H9 (cell line): ENCODE measurements around the gene PMS1. TPM values are rescaled to one million over a fixed set of nuclear protein-coding genes. Genes with fewer than 3 reads are reported as not detected.

ENCODE experiments used
- DNase-seq: peaks from one replicate; pipeline ENCODE4 v3.0.0-alpha.2; 2017
- H2AFZ ChIP-seq: one replicate; pipeline ENCODE4 v1.6.1; 2013; ENCODE audit warnings: mild to moderate bottlenecking, low read length, control low read depth, moderate library complexity
- H2AK5ac ChIP-seq: 2 replicates; pipeline ENCODE4 v1.6.1; 2013; ENCODE audit warnings: low read length, control low read depth, mixed read lengths; ENCODE audit not compliant: insufficient read length
- H2BK120ac ChIP-seq: one replicate; pipeline ENCODE4 v1.6.1; 2013; ENCODE audit warnings: low read depth, mild to moderate bottlenecking, low read length, control low read depth, inconsistent platforms; ENCODE audit not compliant: poor library complexity, severe bottlenecking
- H2BK12ac ChIP-seq: 2 replicates; pipeline ENCODE4 v1.6.1; 2013; ENCODE audit warnings: low read length, control low read depth, mixed read lengths, low read depth; ENCODE audit not compliant: insufficient read length
- H2BK15ac ChIP-seq: 2 replicates; pipeline ENCODE4 v1.6.1; 2013; ENCODE audit warnings: low read depth, low read length, control low read depth
- H2BK20ac ChIP-seq: one replicate; pipeline ENCODE4 v1.6.1; 2013; ENCODE audit warnings: low read depth, mild to moderate bottlenecking, low read length, control low read depth, inconsistent platforms; ENCODE audit not compliant: poor library complexity, severe bottlenecking
- H2BK5ac ChIP-seq: 2 replicates; pipeline ENCODE4 v1.6.1; 2013; ENCODE audit warnings: low read length, control low read depth, mixed read lengths; ENCODE audit not compliant: insufficient read length
- H3K14ac ChIP-seq: 2 replicates; pipeline ENCODE4 v1.6.1; 2013; ENCODE audit warnings: low read length, control low read depth; ENCODE audit not compliant: insufficient read depth
- H3K18ac ChIP-seq: 2 replicates; pipeline ENCODE4 v1.6.1; 2013; ENCODE audit warnings: low read depth, mild to moderate bottlenecking, mixed read lengths, low read length, control low read depth; ENCODE audit not compliant: insufficient read length
- H3K23ac ChIP-seq: 2 replicates; pipeline ENCODE4 v1.6.1; 2013; ENCODE audit warnings: low read length, control low read depth, mixed read lengths, low read depth; ENCODE audit not compliant: insufficient read length
- H3K23me2 ChIP-seq: 2 replicates; pipeline ENCODE4 v1.6.1; 2013; ENCODE audit warnings: low read depth, mild to moderate bottlenecking, mixed read lengths, low read length, control low read depth; ENCODE audit not compliant: insufficient read length, poor library complexity, severe bottlenecking
- H3K27ac ChIP-seq: 2 replicates; pipeline ENCODE4 v1.5.1; 2013; ENCODE audit warnings: low read length, control low read depth, mixed read lengths, low read depth; ENCODE audit not compliant: insufficient read length
- H3K27me3 ChIP-seq: 2 replicates; pipeline ENCODE4 v1.6.1; 2013; ENCODE audit warnings: low read length, control low read depth, inconsistent platforms; ENCODE audit not compliant: insufficient read depth
- H3K4ac ChIP-seq: 2 replicates; pipeline ENCODE4 v1.6.1; 2013; ENCODE audit warnings: low read depth, mild to moderate bottlenecking, control low read depth, inconsistent platforms, low read length, moderate library complexity
- H3K4me1 ChIP-seq: 2 replicates; pipeline ENCODE4 v1.6.1; 2013; ENCODE audit warnings: low read length, control low read depth, inconsistent platforms; ENCODE audit not compliant: insufficient read depth
- H3K4me2 ChIP-seq: 2 replicates; pipeline ENCODE4 v1.6.1; 2013; ENCODE audit warnings: low read length, control low read depth, mixed read lengths; ENCODE audit not compliant: insufficient read length, insufficient read depth
- H3K56ac ChIP-seq: 2 replicates; pipeline ENCODE4 v1.6.1; 2013; ENCODE audit warnings: low read depth, mild to moderate bottlenecking, mixed read lengths, low read length, control low read depth; ENCODE audit not compliant: insufficient read length
- H3K79me1 ChIP-seq: 2 replicates; pipeline ENCODE4 v1.6.1; 2013; ENCODE audit warnings: low read depth, mild to moderate bottlenecking, moderate library complexity, low read length, control low read depth, inconsistent platforms; ENCODE audit not compliant: insufficient read depth, poor library complexity, severe bottlenecking
- H3K79me2 ChIP-seq: 2 replicates; pipeline ENCODE4 v1.6.1; 2013; ENCODE audit warnings: low read length, control low read depth, inconsistent platforms; ENCODE audit not compliant: insufficient read depth
- H3K9ac ChIP-seq: 2 replicates; pipeline ENCODE4 v1.6.1; 2013; ENCODE audit warnings: low read length, control low read depth, mixed read lengths; ENCODE audit not compliant: insufficient read length; ENCODE audit errors: extremely low read depth
- H3K9me3 ChIP-seq: one replicate; pipeline ENCODE4 v1.6.1; 2013; ENCODE audit warnings: low read depth, low read length, inconsistent platforms; ENCODE audit not compliant: control insufficient read depth
- H3T11ph ChIP-seq: one replicate; pipeline ENCODE4 v1.6.1; 2013; ENCODE audit warnings: mild to moderate bottlenecking, low read length, control low read depth, inconsistent platforms
- H4K20me1 ChIP-seq: one replicate; pipeline ENCODE4 v1.6.1; 2013; ENCODE audit not compliant: control insufficient read depth, insufficient read length, insufficient read depth
- H4K5ac ChIP-seq: 2 replicates; pipeline ENCODE4 v1.6.1; 2013; ENCODE audit warnings: low read depth, mild to moderate bottlenecking, mixed read lengths, low read length, control low read depth; ENCODE audit not compliant: insufficient read length
- H4K8ac ChIP-seq: replicated peaks from 2 replicates; pipeline ENCODE4 v1.6.1; 2013; ENCODE audit warnings: low read length, control low read depth, mixed read lengths, low read depth; ENCODE audit not compliant: insufficient read length
- H4K91ac ChIP-seq: 2 replicates; pipeline ENCODE4 v1.6.1; 2013; ENCODE audit warnings: low read depth, mild to moderate bottlenecking, moderate library complexity, mixed read lengths, low read length, control low read depth; ENCODE audit not compliant: insufficient read length
- H3K27ac Mint-ChIP-seq, 3 experiments: 2 replicates in 2 of 3; 3 replicates in 1 of 3; pipeline ENCODE4 v1.8.0; 2020 to 2021; ENCODE audit warnings: mixed read lengths in 3 of 3, mild to moderate bottlenecking in 1 of 3, moderate library complexity in 1 of 3
- H3K27me3 Mint-ChIP-seq: 2 replicates; pipeline ENCODE4 v1.8.0; 2021; ENCODE audit warnings: low read depth, mild to moderate bottlenecking, moderate library complexity, mixed read lengths
- H3K36me3 Mint-ChIP-seq, 3 experiments: 2 replicates in 2 of 3; 3 replicates in 1 of 3; pipeline ENCODE4 v1.8.0; 2020 to 2021; ENCODE audit warnings: low read depth in 3 of 3, mixed read lengths in 3 of 3; ENCODE audit not compliant: insufficient read depth in 1 of 3
- H3K4me1 Mint-ChIP-seq, 2 experiments: 2 replicates each; pipeline ENCODE4 v1.8.0; 2020; ENCODE audit warnings: mixed read lengths in 2 of 2
- H3K4me3 Mint-ChIP-seq, 2 experiments: 2 replicates in 1 of 2; 3 replicates in 1 of 2; pipeline ENCODE4 v1.8.0; 2020 to 2021; ENCODE audit warnings: mild to moderate bottlenecking in 2 of 2, mixed read lengths in 2 of 2, moderate library complexity in 1 of 2
- H3K9me3 Mint-ChIP-seq, 2 experiments: 2 replicates in 1 of 2; 3 replicates in 1 of 2; pipeline ENCODE4 v1.8.0; 2020; ENCODE audit warnings: mild to moderate bottlenecking in 2 of 2, mixed read lengths in 2 of 2, moderate library complexity in 1 of 2
- CTCF ChIP-seq: fragments of 200-600 bp; sonication (generic); conservative IDR thresholded peaks from 3 replicates; pipeline ENCODE4 v1.8.0; 2021; ENCODE audit warnings: antibody characterized with exemption, mild to moderate bottlenecking
- total RNA-seq: library from RNA; stranded (reverse); gene quantifications from 2 replicates; pipeline ENCODE4 v1.2.1, GENCODE V29; 2021

The PMS1 gene
- total RNA-seq, 1 experiment from 2014 or later, result 47.2 TPM

DNA sequence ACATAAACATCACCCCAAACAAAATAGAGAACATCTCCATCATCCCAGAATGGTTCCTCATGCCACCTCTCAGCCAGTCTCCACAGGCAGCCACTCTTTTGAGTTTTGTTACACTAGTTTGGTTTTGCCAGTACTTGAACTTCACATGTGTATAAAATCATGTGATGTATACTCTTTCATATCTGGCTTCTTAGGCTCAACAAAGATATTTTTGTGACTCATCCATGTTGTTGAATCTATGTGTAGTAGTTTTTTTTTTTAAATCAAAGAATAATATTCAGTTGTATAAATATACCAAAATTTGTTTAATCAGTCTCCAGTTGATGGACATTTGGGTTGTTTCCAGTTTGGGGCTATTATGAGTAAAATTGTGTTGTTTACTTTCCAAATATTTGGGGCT lies 75.9 kb downstream of the PMS1 start:
- no peak overlapping the region for H3K56ac ChIP-seq
- no peak overlapping the region for H3K23ac ChIP-seq
- no peak overlapping the region for H4K5ac ChIP-seq
- DNase-seq, result no peak
- H4K20me1 ChIP-seq, result no peaks in the 10 kb centered on the region
- Mint-ChIP-seq H3K36me3 (peaks cover 8 to 22% (median 19%) of the 10 kb centered on the region in 3 experiments; a peak in 6 of 7 replicates), H3K4me1 (peaks cover 0 to 6% of the 10 kb centered on the region in 2 experiments; a peak in 2 of 4 replicates), H3K27ac (no peak overlapping the region; a peak in 1 of 7 replicates), H3K4me3 (no peak overlapping the region), H3K27me3 (no peaks in the 10 kb centered on the region), H3K9me3 (no peaks in the 10 kb centered on the region)
- H2AFZ ChIP-seq, result no peak overlapping the region
- H2BK20ac ChIP-seq, result no peak overlapping the region
- H3K27ac ChIP-seq, result no peak overlapping the region
- no peak overlapping the region for H3T11ph ChIP-seq
- H2BK5ac ChIP-seq, result no peak overlapping the region
- H3K4ac ChIP-seq, result no peak overlapping the region
- H3K9me3 ChIP-seq, result no peaks in the 10 kb centered on the region
- no peaks in the 10 kb centered on the region for H3K27me3 ChIP-seq
- no peak overlapping the region for H3K18ac ChIP-seq
- no peak for TF ChIP-seq CTCF
- H2BK12ac ChIP-seq, result no peak overlapping the region
- H3K23me2 ChIP-seq, result no peaks in the 10 kb centered on the region
- H3K9ac ChIP-seq, result no peak overlapping the region
- no peaks in the 10 kb centered on the region for H3K4me1 ChIP-seq
- H4K8ac ChIP-seq, result no peak overlapping the region
- H2BK15ac ChIP-seq, result no peak overlapping the region
- H3K79me2 ChIP-seq, result no peaks in the 10 kb centered on the region
- H3K14ac ChIP-seq, result no peak overlapping the region
- H2AK5ac ChIP-seq, result no peak overlapping the region
- no peak overlapping the region for H4K91ac ChIP-seq
- H3K4me2 ChIP-seq, result no peak overlapping the region
- no peaks in the 10 kb centered on the region for H3K79me1 ChIP-seq
- H2BK120ac ChIP-seq, result no peak overlapping the region
